Measurements from ENCODE around the gene BIRC5.

- TF ChIP-seq CTCF (optimal IDR thresholded peaks at IDR 0.05 in 1 of 3, IDR thresholded peaks at IDR 0.05 in 1 of 3, conservative IDR thresholded peaks at IDR 0.05 in 1 of 3; ENCODE audit: extremely low read depth in 1 of 3, insufficient read depth in 2 of 3, low read length in 3 of 3) (no peak), EZH2 (IDR thresholded peaks at IDR 0.05; ENCODE audit: low read length) (no peak)
These were observed 41.6 kb upstream of the BIRC5 start for GRCh38 chr17:78172249-78173051.

Measured in keratinocyte (primary cell).